ENCODE data around the gene SLC5A3. TPM values are rescaled to one million over a fixed set of nuclear protein-coding genes. Genes with fewer than 3 reads are reported as not detected.
A peak's percentile ranks its signal among the peaks of the same experiment; 100 is the strongest.

The SLC5A3 gene
- total and polyA plus RNA-seq, 10 of the 15 experiments (the other 5 are each of a cell fraction or from before 2014, with no cell fraction given) = 3.3 to 21.4 (median 12.0) TPM

- no peak overlapping the region for H2AFZ ChIP-seq (ENCODE audit: control insufficient read depth, low read depth, low read length)
- peak overlapping the region; percentile 91 for H3K4me3 ChIP-seq
- in situ Hi-C loops (cut with MboI) (no loop called here), intact Hi-C loops (cut with micrococcal nuclease; ENCODE audit: unreplicated experiment) (loop anchor here (2.0 to 5.0 kb wide), 4 partner anchors 55 to 154 kb away; no protein-coding TSS in a partner anchor)
- no peaks in the 10 kb centered on the region; a peak in 1 of 4 replicates for H3K36me3 ChIP-seq (ENCODE audit: control insufficient read depth in 2 of 2, insufficient read depth in 2 of 2, low read length in 1 of 2)
- no peaks in the 10 kb centered on the region for H4K20me1 ChIP-seq (ENCODE audit: control insufficient read depth, insufficient read depth)
- peak overlapping the region; percentile 35 for H3K4me2 ChIP-seq (ENCODE audit: control insufficient read depth, insufficient read depth)
- SMC1A ChIA-PET (ENCODE audit: uncharacterized antibody, unreplicated experiment) = interaction anchor here (0.7 to 6.8 kb wide), 25 partner anchors 8 to 272 kb away, joined by 3 to 118 read pairs (median 4); no protein-coding TSS in a partner anchor
- ATAC-seq (peak; percentile 17; the same call in 2 of the 3 replicates), DNase-seq (ENCODE audit: low read depth, low spot score) (no peak), FAIRE-seq (no peak)
- peaks cover 72% of the 10 kb centered on the region for H3K79me2 ChIP-seq (ENCODE audit: control insufficient read depth, insufficient read depth, low read length)
- POLR2A ChIA-PET = interaction anchor here (0.5 to 2.5 kb wide), 9 partner anchors 10 to 272 kb away, joined by 3 to 15 read pairs (median 3); no protein-coding TSS in a partner anchor
- H3K27me3 ChIP-seq (replicated peaks in 1 of 2; ENCODE audit: control insufficient read depth in 2 of 2, insufficient read depth in 2 of 2, low read length in 1 of 2) = no peaks in the 10 kb centered on the region
- CTCF ChIA-PET = interaction anchor here (0.7 to 4.3 kb wide), 12 partner anchors 17 to 272 kb away, joined by 3 to 27 read pairs (median 4); no protein-coding TSS in a partner anchor
- TF ChIP-seq POLR2AphosphoS5 (IDR thresholded peaks at IDR 0.05; ENCODE audit: low read length) (0 out of 2 replicates have a peak, but pooled peaks have one; percentile 26), TCF12 (IDR thresholded peaks at IDR 0.05; ENCODE audit: low read depth, low read length) (no peak), NFIC (IDR thresholded peaks at IDR 0.05; ENCODE audit: low read depth, low read length) (peak; percentile 19; the same call in 1 of the 2 replicates), JUNB (IDR thresholded peaks at IDR 0.05) (peak; percentile 42; the same call in 1 of the 2 replicates)
- TF ChIP-seq, protein P1, sequence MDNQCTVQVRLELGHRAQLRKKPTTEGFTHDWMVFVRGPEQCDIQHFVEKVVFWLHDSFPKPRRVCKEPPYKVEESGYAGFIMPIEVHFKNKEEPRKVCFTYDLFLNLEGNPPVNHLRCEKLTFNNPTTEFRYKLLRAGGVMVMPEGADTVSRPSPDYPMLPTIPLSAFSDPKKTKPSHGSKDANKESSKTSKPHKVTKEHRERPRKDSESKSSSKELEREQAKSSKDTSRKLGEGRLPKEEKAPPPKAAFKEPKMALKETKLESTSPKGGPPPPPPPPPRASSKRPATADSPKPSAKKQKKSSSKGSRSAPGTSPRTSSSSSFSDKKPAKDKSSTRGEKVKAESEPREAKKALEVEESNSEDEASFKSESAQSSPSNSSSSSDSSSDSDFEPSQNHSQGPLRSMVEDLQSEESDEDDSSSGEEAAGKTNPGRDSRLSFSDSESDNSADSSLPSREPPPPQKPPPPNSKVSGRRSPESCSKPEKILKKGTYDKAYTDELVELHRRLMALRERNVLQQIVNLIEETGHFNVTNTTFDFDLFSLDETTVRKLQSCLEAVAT (IDR thresholded peaks at IDR 0.05) = 0 out of 2 replicates have a peak, but pooled peaks have one; percentile 36
- RAD21 ChIA-PET (ENCODE audit: unreplicated experiment) = interaction anchor here (0.5 to 7.0 kb wide), 15 partner anchors 17 to 671 kb away, joined by 3 to 51 read pairs (median 5); no protein-coding TSS in a partner anchor
- H3K9me3 ChIP-seq (replicated peaks; ENCODE audit: control insufficient read depth, insufficient read depth, low read length) = no peaks in the 10 kb centered on the region
- peak overlapping the region; percentile 54 for H3K27ac ChIP-seq (ENCODE audit: control insufficient read depth, insufficient read depth)
- no TSS peak for BruUV-seq (replicated peaks)
- peak overlapping the region; percentile 83 for H3K9ac ChIP-seq (ENCODE audit: control insufficient read depth, insufficient read depth, low read length)
- 58% methylated on average over 9 of the region's 9 CpGs for WGBS (ENCODE audit: insufficient coverage, insufficient replicate concordance, low lambda C conversion rate, missing lambda C conversion rate)
- H3K4me1 ChIP-seq (ENCODE audit: control insufficient read depth, insufficient read depth, low read length) = peaks cover 13% of the 10 kb centered on the region
Measured at GRCh38 chr21:34075760-34076660, 2.6 kb downstream of the SLC5A3 start.
